ENCODE measurements around the gene SLC4A2. TPM values are rescaled to one million over a fixed set of nuclear protein-coding genes. Genes with fewer than 3 reads are reported as not detected.
A peak's percentile ranks its signal among the peaks of the same experiment; 100 is the strongest.

Gene SLC4A2
- total RNA-seq, 2 experiments from 2014 or later, result 58.7 to 85.0 TPM

GRCh38 chr7:151082141-151083070 is 23.0 kb downstream of the SLC4A2 start:
- Mint-ChIP-seq H3K36me3 (ENCODE audit: low read depth) (peaks cover 17% of the 10 kb centered on the region), H3K27ac (peak overlapping the region; percentile 94), H3K27me3 (peaks cover 7% of the 10 kb centered on the region), H3K4me1 (peaks cover 46% of the 10 kb centered on the region), H3K9me3 (ENCODE audit: low read depth) (no peaks in the 10 kb centered on the region), H3K4me3 (peak overlapping the region; percentile 94)
- no peak for DNase-seq
- intact Hi-C loops (cut with DNase I, micrococcal nuclease), result loop anchor here (1.0 to 10.0 kb wide), 7 partner anchors 54 to 1368 kb away; partner anchors contain the start of genes ABCB8 (in 1 of the 2), ABCF2 (in 1 of the 2), GIMAP4 (in 1 of the 2) and GIMAP7 (in 1 of the 2)
- ChIA-PET POLR2A (no interaction called here), CTCF (interaction anchor here (0.6 to 1.2 kb wide), 3 partner anchors 12 to 567 kb away, joined by 3 read pairs; no protein-coding TSS in a partner anchor)
- ATAC-seq, result no peak

- Mint-ChIP-seq H3K4me1 (peaks cover 48% of the 10 kb centered on the region), H3K36me3 (ENCODE audit: low read depth) (peaks cover 13% of the 10 kb centered on the region), H3K4me3 (peak within 1 kb of the TSS; percentile 94), H3K27me3 (peaks cover 7% of the 10 kb centered on the region), H3K27ac (peak within 1 kb of the TSS; percentile 94), H3K9me3 (ENCODE audit: low read depth) (no peaks in the 10 kb centered on the region)
- intact Hi-C loops (cut with DNase I, micrococcal nuclease), result loop anchor here (1.0 to 10.0 kb wide), 7 partner anchors 55 to 1368 kb away; partner anchors contain the start of genes ABCB8 (in 1 of the 2), ABCF2 (in 1 of the 2), GIMAP4 (in 1 of the 2) and GIMAP7 (in 1 of the 2)
- ChIA-PET CTCF (interaction anchor here (0.6 to 1.2 kb wide), 4 partner anchors 11 to 568 kb away, joined by 3 read pairs; no protein-coding TSS in a partner anchor), POLR2A (no interaction called here)
- ATAC-seq, result peak; percentile 57
- DNase-seq, result peak; percentile 90
Observed at GRCh38 chr7:151083071-151083823, 23.9 kb downstream of the SLC4A2 start, which contains the start of gene TMUB1. Gene TMUB1 (minus strand): TSS chr7:151083493. CDS start chr7:151082563, 930 bp downstream.

- Mint-ChIP-seq H3K4me3 (peak overlapping the region; percentile 94), H3K27me3 (peaks cover 7% of the 10 kb centered on the region), H3K9me3 (ENCODE audit: low read depth) (no peaks in the 10 kb centered on the region), H3K4me1 (peaks cover 48% of the 10 kb centered on the region), H3K27ac (no peak overlapping the region), H3K36me3 (ENCODE audit: low read depth) (peaks cover 12% of the 10 kb centered on the region)
- ATAC-seq (no peak), DNase-seq (no peak)
- intact Hi-C loops (cut with DNase I, micrococcal nuclease), result loop anchor here (1.0 to 10.0 kb wide), 7 partner anchors 55 to 1369 kb away; partner anchors contain the start of genes ABCB8 (in 1 of the 2), ABCF2 (in 1 of the 2), GIMAP4 (in 1 of the 2) and GIMAP7 (in 1 of the 2)
- POLR2A ChIA-PET, result no interaction called here
- CTCF ChIA-PET, result interaction anchor here (0.6 to 1.9 kb wide), 4 partner anchors 10 to 360 kb away, joined by 3 to 6 read pairs (median 4); no protein-coding TSS in a partner anchor
Observed at GRCh38 chr7:151083824-151084160, 24.4 kb downstream of the SLC4A2 start.

GRCh38 chr7:151085329-151085690 is 25.9 kb downstream of the SLC4A2 start:
- ChIA-PET POLR2A (interaction anchor here (1.0 kb wide), 1 partner anchor 93 kb away, joined by 3 read pairs; no protein-coding TSS in a partner anchor), CTCF (interaction anchor here (0.6 to 1.9 kb wide), 11 partner anchors 9 to 1611 kb away, joined by 3 to 5 read pairs (median 4); partner anchors contain the start of gene SLC4A2)
- DNase-seq (no peak), ATAC-seq (no peak)
- H3K27ac Mint-ChIP-seq, result peak overlapping the region; percentile 58
- H3K4me3 Mint-ChIP-seq, result peak overlapping the region; percentile 77
- H3K36me3 Mint-ChIP-seq (ENCODE audit: low read depth), result peaks cover 4% of the 10 kb centered on the region
- intact Hi-C loops (cut with DNase I, micrococcal nuclease), result loop anchor here in 1 of 2 experiments (10.0 kb wide), 2 partner anchors 571 to 1371 kb away; partner anchors contain the start of gene GIMAP7
- H3K9me3 Mint-ChIP-seq (ENCODE audit: low read depth), result no peaks in the 10 kb centered on the region
- H3K27me3 Mint-ChIP-seq, result peaks cover 7% of the 10 kb centered on the region
- H3K4me1 Mint-ChIP-seq, result peaks cover 43% of the 10 kb centered on the region

- H3K4me3 Mint-ChIP-seq, result peak within 1 kb of the TSS; percentile 81
- intact Hi-C loops (cut with DNase I, micrococcal nuclease), result loop anchor here in 1 of 2 experiments (2.0 to 10.0 kb wide), 3 partner anchors 67 to 1371 kb away; partner anchors contain the start of gene GIMAP7
- H3K36me3 Mint-ChIP-seq (ENCODE audit: low read depth), result peaks cover 4% of the 10 kb centered on the region
- CTCF ChIA-PET, result interaction anchor here (0.6 to 1.9 kb wide), 10 partner anchors 8 to 1612 kb away, joined by 3 to 5 read pairs (median 4); partner anchors contain the start of gene SLC4A2
- peaks cover 43% of the 10 kb centered on the region for H3K4me1 Mint-ChIP-seq
- POLR2A ChIA-PET, result interaction anchor here (1.0 kb wide), 1 partner anchor 94 kb away, joined by 3 read pairs; no protein-coding TSS in a partner anchor
- no peaks in the 10 kb centered on the region for H3K9me3 Mint-ChIP-seq (ENCODE audit: low read depth)
- DNase-seq (peak; percentile 73), ATAC-seq (peak; percentile 8)
- peak within 1 kb of the TSS; percentile 84 for H3K27ac Mint-ChIP-seq
- H3K27me3 Mint-ChIP-seq, result peaks cover 7% of the 10 kb centered on the region
Observed at GRCh38 chr7:151085691-151086620, 26.6 kb downstream of the SLC4A2 start, which contains the start of gene AGAP3. Gene AGAP3 (plus strand): TSS chr7:151086475. CDS start chr7:151086742, 267 bp downstream.

- intact Hi-C loops (cut with DNase I, micrococcal nuclease), result loop anchor here in 1 of 2 experiments (1.0 to 10.0 kb wide), 5 partner anchors 24 to 1372 kb away; partner anchors contain the start of genes ABCB8 and GIMAP7
- Mint-ChIP-seq H3K27me3 (peaks cover 7% of the 10 kb centered on the region), H3K36me3 (ENCODE audit: low read depth) (peaks cover 4% of the 10 kb centered on the region), H3K27ac (peak overlapping the region; percentile 84), H3K4me3 (peak overlapping the region; percentile 81), H3K4me1 (peaks cover 38% of the 10 kb centered on the region), H3K9me3 (ENCODE audit: low read depth) (no peaks in the 10 kb centered on the region)
- DNase-seq (peak; percentile 65), ATAC-seq (no peak)
- ChIA-PET POLR2A (no interaction called here), CTCF (interaction anchor here (0.5 kb wide), 1 partner anchor 67 kb away, joined by 3 read pairs; no protein-coding TSS in a partner anchor)
Observed at GRCh38 chr7:151086802-151087244, 27.4 kb downstream of the SLC4A2 start.

- Mint-ChIP-seq H3K36me3 (ENCODE audit: low read depth) (peaks cover 4% of the 10 kb centered on the region), H3K4me3 (peak overlapping the region; percentile 81), H3K4me1 (peaks cover 33% of the 10 kb centered on the region), H3K27me3 (peaks cover 7% of the 10 kb centered on the region), H3K9me3 (ENCODE audit: low read depth) (no peaks in the 10 kb centered on the region), H3K27ac (peak overlapping the region; percentile 84)
- POLR2A ChIA-PET, result no interaction called here
- DNase-seq, result peak; percentile 63
- CTCF ChIA-PET, result interaction anchor here (0.5 to 1.5 kb wide), 5 partner anchors 9 to 157 kb away, joined by 3 to 6 read pairs (median 4); partner anchors contain the start of gene ABCB8
- intact Hi-C loops (cut with DNase I, micrococcal nuclease), result loop anchor here in 1 of 2 experiments (1.0 to 10.0 kb wide), 5 partner anchors 24 to 1373 kb away; partner anchors contain the start of genes ABCB8 and GIMAP7
- peak; percentile 37 for ATAC-seq
Observed at GRCh38 chr7:151087245-151088018, 28.0 kb downstream of the SLC4A2 start.

- peaks cover 7% of the 10 kb centered on the region for H3K27me3 Mint-ChIP-seq
- peak overlapping the region; percentile 81 for H3K4me3 Mint-ChIP-seq
- CTCF ChIA-PET, result interaction anchor here (0.6 to 2.6 kb wide), 10 partner anchors 8 to 156 kb away, joined by 3 to 17 read pairs (median 4); partner anchors contain the start of gene ABCB8
- POLR2A ChIA-PET, result no interaction called here
- no peak for ATAC-seq
- H3K9me3 Mint-ChIP-seq (ENCODE audit: low read depth), result no peaks in the 10 kb centered on the region
- peak overlapping the region; percentile 24 for H3K27ac Mint-ChIP-seq
- no peaks in the 10 kb centered on the region for H3K36me3 Mint-ChIP-seq (ENCODE audit: low read depth)
- DNase-seq, result no peak
- H3K4me1 Mint-ChIP-seq, result peaks cover 29% of the 10 kb centered on the region
- intact Hi-C loops (cut with DNase I, micrococcal nuclease), result loop anchor here in 1 of 2 experiments (10.0 kb wide), 2 partner anchors 573 to 1373 kb away; partner anchors contain the start of gene GIMAP7
Observed at GRCh38 chr7:151088019-151088855, 28.8 kb downstream of the SLC4A2 start.

Data from activated CD4-positive, alpha-beta T cell treated with anti-CD3 and anti-CD28 coated beads for 36 hours (primary cell).